Transverse colon (tissue), 4 donors: Measurements from ENCODE around the gene DMXL2.

ENCODE experiments used
- POLR2A ChIP-seq: fragments of 450-650 bp; IDR thresholded peaks from one replicate; pipeline ENCODE4 v1.6.1; 2016; ENCODE audit warnings: antibody characterized with exemption, mild to moderate bottlenecking, moderate library complexity
- POLR2AphosphoS5 ChIP-seq, 3 donors: sonication (generic); formaldehyde crosslinking; IDR thresholded peaks; one replicate each; pipeline ENCODE4 v1.6.1; 2016; ENCODE audit warnings: antibody characterized with exemption in 3 of 3
- TF ChIP-seq, protein P1 (sequence below), 5 experiments: fragments of 200-600 bp in 3 of 5; fragments of 450-650 bp in 2 of 5; sonication (generic) in 3 of 5; IDR thresholded peaks; 1 replicate in 2 of 5; 2 replicates in 3 of 5; pipeline ENCODE4 v1.5.1; 2016 to 2017; ENCODE audit warnings: antibody characterized with exemption in 5 of 5, inconsistent platforms in 3 of 5, mild to moderate bottlenecking in 2 of 5, moderate library complexity in 1 of 5

DNA sequence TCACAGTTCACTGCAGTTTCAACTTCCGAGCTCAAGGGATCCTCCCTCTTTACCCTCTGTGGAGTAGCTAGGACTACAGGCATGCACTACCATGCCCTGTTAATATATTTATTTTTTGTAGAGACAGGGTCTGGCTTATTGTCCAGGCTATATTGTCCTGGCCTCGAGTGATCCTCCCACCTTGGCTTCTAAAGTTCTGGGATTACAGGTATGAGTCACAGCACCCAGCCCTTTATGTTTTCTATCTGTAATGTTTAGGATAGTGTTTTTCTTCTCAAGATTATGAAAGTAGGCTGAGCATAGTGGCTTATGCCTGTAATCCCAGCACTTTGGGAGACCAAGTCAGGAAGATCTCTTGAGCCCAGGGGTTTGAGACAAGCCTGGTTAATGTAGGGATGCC, 46.8 kb upstream of the DMXL2 start:
- TF ChIP-seq, protein P1, sequence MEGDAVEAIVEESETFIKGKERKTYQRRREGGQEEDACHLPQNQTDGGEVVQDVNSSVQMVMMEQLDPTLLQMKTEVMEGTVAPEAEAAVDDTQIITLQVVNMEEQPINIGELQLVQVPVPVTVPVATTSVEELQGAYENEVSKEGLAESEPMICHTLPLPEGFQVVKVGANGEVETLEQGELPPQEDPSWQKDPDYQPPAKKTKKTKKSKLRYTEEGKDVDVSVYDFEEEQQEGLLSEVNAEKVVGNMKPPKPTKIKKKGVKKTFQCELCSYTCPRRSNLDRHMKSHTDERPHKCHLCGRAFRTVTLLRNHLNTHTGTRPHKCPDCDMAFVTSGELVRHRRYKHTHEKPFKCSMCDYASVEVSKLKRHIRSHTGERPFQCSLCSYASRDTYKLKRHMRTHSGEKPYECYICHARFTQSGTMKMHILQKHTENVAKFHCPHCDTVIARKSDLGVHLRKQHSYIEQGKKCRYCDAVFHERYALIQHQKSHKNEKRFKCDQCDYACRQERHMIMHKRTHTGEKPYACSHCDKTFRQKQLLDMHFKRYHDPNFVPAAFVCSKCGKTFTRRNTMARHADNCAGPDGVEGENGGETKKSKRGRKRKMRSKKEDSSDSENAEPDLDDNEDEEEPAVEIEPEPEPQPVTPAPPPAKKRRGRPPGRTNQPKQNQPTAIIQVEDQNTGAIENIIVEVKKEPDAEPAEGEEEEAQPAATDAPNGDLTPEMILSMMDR (IDR thresholded peaks at IDR 0.05), result no peak
- TF ChIP-seq POLR2AphosphoS5 (IDR thresholded peaks at IDR 0.05) (no peak), POLR2A (no peak)
